HG03460 (cell line): ENCODE results near the gene SH3TC1.

Experiments used
- ATAC-seq: cut with Tn5 transposase; IDR thresholded peaks from one replicate; pipeline ENCODE4 v1.9.1; 2021; ENCODE audit not compliant: unreplicated experiment

The SH3TC1 gene

DNA sequence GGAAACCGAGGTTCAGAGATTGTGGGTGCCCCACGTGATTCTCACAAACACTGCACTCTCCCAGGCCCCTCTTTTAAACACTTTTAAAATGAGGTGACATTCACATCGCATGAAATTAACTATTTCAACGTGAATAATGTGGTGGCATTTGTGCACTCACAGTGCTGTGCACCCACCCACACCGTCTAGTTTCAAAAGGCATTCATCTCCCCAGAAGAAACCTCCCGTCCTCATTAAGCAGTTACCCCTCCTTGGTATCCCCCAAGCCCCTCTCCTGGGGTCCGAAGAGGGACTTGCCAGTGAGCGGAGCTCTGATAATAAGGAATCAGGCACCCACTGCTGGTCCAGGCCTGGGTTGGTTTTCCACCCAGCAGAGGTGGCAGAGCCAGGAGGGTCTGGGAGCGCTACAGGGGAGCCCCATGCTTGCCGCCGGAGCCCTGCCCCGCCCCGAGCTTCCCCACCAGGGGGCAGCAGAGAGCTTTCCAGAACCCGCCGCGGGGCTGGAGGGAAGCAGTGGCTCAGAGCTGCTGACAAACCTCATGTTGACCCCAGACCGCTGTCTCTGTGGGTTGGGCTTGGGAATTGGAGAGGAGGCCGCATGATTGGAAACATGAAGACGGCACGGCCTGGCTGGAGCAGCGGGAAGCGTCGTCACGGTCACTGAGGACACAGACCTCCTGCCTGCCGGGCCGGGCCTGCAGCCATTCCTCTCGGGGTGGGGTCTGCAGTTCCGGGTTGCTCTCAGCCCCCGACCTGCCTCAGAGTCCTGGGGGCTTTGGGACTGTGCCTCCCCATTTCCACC lies 43.0 kb downstream of the SH3TC1 start:
- peak; percentile 66 for ATAC-seq

GRCh38 chr4:8242782-8243560 lies 43.9 kb downstream of the SH3TC1 start:
- no peak for ATAC-seq

DNA sequence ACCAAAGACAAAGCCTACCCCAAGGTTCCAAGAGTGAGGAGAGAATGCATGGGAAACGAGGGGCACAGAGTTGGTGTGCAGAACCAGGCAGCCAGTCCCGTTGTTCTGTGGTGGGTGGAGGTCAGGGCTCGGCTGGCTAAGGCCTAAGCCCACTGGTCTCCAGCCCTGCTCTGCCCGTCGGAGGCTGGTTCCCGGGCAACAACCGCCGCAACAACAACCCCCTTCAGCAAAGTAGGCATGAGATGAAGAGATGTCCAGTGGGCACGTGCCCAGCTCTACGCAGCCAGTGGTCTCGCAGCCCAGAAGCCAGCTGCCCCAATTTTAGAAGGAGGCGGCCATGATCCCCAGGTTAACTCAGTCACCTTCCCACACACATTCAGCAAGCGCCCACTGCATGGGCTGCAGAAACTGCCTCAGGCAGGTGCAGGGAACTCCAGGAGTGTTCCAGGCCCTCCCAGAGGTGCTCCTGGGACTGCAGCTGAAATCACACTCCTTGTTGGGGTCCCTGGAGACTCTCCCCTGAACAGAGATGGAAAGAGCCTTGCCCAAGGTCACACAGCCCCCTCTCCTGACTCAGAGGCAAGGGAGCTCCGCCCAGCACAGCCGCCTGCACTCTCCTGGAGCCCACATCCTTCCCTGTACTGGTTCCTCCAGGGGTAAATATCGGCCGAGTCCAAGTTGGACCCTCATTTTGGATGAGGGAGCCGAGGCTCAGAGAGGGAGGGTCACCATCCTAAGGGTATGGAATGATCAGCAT lies 45.1 kb downstream of the SH3TC1 start:
- ATAC-seq: no peak

- ATAC-seq: no peak
These were observed 45.9 kb downstream of the SH3TC1 start for GRCh38 chr4:8244931-8245460.

GRCh38 chr4:8245884-8246833 lies 47.1 kb downstream of the SH3TC1 start:
- no peak for ATAC-seq

- no peak for ATAC-seq
These were observed 48.2 kb downstream of the SH3TC1 start for GRCh38 chr4:8247047-8247930.

- ATAC-seq: no peak
These were observed 49.0 kb downstream of the SH3TC1 start for GRCh38 chr4:8248091-8248490.

DNA sequence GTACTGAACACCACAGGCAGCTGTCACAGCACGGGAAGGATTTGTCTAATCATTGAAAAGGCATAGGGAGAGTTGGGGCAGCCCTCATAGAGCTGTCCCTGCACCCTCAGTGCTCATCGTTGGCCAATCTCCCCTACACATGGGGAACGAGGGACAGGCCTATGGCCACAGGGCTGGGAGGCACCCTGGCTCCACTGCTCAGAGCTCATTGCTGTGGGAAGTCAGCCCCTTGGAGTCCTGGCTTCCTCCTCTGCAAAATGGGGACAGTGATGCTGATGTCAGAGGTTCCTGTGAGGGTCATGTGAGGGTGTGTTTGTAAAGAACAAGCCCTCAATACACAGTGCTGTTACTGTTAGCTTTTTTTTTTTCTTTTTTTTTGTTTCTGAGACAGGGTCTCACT lies 51.1 kb downstream of the SH3TC1 start:
- ATAC-seq: no peak

DNA sequence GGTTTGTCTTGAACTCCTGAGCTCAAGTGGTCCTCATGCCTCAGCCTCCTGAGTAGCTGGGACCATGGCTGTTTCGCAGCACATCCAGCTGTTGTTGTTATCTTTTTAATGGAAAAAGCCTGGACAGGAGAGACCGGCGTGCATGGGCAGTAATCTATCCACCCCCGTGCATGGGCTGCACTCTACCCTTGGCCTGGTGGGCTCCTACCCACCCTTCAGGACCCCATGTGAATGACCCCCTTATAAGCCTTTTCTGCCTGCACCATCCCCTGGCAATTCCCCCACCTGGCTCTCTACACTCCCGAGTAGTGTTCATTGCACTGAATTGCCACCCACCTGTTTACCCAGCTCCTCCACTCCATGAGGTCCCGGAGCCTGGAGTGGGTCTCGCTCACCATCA lies 51.5 kb downstream of the SH3TC1 start:
- ATAC-seq: no peak

GRCh38 chr4:8251110-8251883 lies 52.2 kb downstream of the SH3TC1 start:
- ATAC-seq: no peak

DNA sequence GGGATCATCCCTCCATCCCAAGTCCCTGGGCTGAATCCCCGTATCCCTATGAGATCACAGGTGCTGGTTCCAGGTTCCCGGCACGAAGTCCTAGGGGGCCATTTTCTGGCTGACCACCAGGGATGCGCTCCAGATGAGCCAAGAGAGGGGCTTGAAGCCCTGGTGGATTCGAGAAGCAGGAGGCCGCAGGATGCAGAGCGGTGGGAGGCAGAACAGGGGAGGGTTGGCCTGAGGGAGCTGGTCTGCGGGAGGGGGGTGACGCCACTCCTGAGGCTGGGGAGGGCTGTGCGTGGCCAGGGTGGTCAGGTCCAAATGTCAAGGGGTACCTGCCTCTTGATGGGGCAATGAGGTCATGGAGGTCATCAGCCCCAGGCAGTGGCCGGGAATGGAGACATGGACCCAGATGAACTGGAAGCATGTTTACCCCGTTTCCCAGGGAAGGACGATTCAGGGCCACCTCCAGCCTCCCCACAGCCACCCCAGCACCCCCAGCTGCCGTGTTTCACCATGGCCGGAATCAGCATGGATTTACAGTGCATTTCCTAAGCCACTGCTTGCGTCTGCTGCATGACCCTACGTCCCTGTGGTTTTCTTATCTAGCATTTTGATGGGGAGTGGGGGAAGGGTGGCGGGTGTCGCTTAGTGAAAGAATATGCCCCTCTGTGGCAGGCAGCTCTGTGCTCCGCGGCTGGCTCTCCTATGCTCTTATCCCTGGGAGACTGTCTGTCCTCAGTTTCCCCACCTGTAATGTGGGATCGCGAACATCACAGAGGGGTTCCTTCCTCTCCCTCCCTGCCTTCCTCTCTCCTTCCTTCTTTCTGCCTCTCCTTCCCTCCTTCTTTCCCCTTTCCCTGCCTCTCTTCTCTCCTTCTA lies 53.4 kb downstream of the SH3TC1 start:
- no peak for ATAC-seq

DNA sequence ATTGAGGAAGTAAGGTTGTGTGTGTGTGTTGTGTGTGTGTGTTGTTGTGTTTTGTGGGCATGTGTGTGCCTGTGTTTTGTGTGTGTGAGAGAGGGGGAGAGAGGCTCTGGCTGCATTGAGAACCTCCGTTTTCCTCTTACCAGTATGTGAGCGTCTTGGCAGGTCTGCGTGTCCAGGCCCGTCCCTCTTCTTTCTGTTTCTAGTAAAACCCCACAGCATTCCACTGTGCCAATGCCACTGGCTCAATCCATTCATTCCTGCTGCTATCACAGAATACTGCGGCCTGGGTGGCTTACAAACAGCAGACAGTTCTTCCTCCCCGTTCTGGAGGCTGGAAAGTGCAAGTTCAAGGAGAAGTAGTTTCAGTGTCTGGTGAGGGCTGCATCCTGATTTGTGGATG lies 55.0 kb downstream of the SH3TC1 start:
- no peak for ATAC-seq

GRCh38 chr4:8255698-8256441 lies 56.8 kb downstream of the SH3TC1 start:
- ATAC-seq: no peak

- no peak for ATAC-seq
These were observed 58.8 kb downstream of the SH3TC1 start for GRCh38 chr4:8257854-8258253.

GRCh38 chr4:8258552-8259212 lies 59.6 kb downstream of the SH3TC1 start:
- no peak for ATAC-seq

- ATAC-seq: no peak
These were observed 60.8 kb downstream of the SH3TC1 start for GRCh38 chr4:8259743-8260430.
